AG10803 (cell line): Measurements from ENCODE around the gene CRYBB3.

ENCODE experiments used
- DNase-seq: peaks from one replicate; pipeline ENCODE4 v3.0.0; 2010; ENCODE audit warnings: low read depth
- H3K4me3 ChIP-seq: 2 replicates; pipeline ENCODE4 v1.5.1; 2011; ENCODE audit warnings: mild to moderate bottlenecking, low read length, control low read depth
- TF ChIP-seq, protein P1 (sequence below): conservative IDR thresholded peaks from 2 replicates; pipeline ENCODE4 v1.5.1; 2011; ENCODE audit warnings: mild to moderate bottlenecking, low read length, control low read depth, inconsistent platforms

Gene CRYBB3

DNA sequence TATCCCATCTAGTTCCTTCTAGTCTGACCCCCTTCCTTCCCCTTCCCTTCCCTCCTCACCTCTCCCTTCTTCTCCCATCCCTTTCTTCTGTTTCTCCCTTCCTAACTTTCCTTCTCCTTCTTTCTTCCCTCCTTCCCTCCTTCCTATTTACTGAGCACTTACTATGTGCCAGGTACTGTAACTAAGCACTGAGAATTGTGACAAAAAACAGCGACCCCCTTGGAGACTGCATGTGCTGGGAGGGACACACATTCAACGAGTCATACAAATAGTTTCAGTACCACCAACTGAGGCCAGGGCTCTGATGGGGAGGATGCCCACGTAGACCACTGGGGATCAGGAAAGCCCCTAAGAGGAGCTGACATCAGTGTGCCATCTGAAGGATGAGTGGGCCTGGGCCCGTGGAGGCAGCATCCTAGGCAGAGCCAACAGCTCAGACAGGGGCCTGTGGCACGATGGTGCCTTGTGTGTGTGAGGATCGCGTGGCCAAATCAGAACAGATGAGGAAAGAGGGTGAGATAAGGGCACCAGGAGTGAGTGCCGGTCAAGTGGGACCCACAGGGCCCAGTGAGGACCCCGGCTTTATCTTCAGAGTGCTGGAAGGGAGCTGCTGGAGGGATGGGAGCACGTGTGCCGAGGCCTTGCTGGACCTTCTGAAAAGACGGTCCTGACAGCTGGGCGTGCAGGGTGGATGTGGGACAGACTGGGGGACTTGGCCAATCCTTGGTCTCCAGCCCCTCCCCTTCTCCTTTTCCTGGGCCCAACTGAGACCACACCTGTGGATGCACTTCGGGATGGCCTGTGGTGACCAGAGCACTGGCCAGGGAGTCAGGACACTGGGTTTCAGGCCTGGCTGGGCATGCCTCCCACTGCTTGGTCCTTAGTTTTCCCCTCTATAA, 38.4 kb upstream of the CRYBB3 start:
- no peak for DNase-seq
- TF ChIP-seq, protein P1, sequence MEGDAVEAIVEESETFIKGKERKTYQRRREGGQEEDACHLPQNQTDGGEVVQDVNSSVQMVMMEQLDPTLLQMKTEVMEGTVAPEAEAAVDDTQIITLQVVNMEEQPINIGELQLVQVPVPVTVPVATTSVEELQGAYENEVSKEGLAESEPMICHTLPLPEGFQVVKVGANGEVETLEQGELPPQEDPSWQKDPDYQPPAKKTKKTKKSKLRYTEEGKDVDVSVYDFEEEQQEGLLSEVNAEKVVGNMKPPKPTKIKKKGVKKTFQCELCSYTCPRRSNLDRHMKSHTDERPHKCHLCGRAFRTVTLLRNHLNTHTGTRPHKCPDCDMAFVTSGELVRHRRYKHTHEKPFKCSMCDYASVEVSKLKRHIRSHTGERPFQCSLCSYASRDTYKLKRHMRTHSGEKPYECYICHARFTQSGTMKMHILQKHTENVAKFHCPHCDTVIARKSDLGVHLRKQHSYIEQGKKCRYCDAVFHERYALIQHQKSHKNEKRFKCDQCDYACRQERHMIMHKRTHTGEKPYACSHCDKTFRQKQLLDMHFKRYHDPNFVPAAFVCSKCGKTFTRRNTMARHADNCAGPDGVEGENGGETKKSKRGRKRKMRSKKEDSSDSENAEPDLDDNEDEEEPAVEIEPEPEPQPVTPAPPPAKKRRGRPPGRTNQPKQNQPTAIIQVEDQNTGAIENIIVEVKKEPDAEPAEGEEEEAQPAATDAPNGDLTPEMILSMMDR, result no peak
- no peak overlapping the region for H3K4me3 ChIP-seq

DNA sequence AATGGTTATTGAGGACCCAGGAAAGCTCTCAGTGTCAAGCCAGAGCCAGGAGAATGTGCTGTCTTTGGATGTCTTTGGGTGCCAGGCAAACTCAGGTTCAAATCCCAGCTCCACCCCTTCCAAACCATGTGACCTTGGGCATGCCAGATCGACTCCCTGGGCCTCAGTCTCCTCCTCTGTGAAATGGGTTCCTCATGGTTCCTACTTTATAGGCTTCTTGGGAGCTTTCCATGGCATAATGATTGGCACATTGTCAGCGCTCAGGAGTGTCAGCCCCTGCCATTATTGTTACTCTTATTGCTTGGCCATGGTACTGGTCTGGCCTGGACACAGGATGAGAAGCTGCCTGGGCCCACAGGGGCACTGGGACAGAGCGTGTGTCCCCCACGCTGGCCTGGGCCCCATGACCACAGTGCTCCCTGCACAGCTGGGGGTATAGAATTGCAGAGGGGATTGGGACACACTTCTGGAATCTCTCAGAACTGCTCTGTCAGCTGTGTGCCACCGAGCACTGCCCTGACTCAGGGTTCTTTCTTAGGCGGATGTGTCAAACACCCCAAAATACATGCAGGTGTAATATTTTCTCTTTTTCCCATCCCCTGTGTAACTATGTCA, 37.6 kb upstream of the CRYBB3 start:
- no peak for DNase-seq
- no peak overlapping the region for H3K4me3 ChIP-seq
- TF ChIP-seq, protein P1, result no peak

DNA sequence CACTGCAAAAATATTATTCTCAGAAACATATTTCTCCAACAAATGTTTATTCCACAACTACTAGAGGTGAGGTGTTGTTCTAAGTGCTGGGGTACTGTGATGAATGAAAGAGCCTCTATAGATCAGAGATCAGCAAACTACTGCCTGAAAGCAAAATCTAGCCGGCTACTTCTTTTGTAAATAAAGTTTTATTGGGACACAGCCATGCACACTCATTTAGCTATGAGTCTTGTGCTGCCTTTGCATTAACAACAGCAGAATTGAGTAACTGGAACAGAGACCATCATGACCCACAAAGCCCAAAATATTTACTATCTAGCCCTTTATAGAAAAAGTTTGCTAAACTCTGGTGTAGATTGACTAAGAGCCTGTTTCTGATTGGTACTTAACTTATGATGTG, 37.1 kb upstream of the CRYBB3 start:
- H3K4me3 ChIP-seq, result no peak overlapping the region
- no peak for DNase-seq
- TF ChIP-seq, protein P1, result no peak

DNA sequence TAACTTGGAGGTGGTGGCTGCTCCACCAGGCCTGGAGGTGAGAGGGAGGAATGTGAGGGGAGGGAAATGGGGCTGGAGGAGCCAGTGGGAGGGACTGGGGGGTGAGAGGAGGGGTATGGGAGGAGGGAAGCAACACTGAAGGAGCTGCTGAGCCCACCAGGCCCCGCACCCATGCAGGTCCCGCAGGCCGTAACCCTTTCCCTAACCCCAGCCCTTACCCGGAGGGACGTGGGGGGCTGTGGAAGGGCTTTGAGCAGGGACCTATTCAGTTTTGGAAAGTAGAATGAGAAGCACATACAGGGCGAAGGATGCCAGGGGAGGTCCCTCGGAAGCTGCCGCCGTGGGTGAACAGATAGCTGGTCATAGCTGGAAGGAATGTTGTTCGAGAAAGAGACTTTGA, 33.9 kb upstream of the CRYBB3 start:
- no peak overlapping the region for H3K4me3 ChIP-seq
- DNase-seq, result no peak
- TF ChIP-seq, protein P1, result no peak

DNA sequence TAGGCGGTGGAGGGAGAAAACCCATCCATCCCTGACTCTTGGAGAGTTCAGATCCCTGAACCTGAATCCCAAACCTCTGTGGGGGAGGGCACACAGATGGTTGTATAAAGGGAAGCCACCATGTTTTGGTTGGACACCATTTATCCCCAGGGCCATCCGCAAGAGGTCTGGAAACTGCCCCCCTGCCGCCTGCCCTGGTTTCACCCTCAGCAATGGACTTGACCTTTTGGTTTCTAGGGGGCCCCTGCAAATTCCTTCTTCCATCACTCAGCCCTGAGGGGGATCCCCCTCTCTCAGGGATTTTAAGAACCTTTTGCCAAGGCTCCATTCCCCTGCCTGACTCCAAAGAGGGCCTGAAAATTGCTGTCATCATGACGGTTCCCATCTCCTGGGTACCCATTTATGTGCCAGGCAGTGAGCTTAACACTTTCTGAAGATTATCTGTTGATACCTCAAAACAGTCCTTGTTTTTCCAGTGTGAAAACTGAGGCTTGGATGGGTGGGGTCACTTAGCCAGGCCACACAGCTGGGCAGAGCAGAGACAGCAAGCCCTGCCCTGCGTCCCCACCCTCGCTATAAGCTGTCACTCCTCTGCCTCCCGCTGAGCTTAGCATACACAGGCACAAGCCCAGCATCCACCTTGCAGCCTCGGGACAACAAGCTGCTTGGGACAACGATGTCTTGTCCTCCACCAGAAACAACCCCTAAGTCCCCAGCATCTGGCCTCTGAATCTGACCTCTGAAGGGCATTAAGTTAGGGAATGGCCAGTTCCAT, 33.2 kb upstream of the CRYBB3 start:
- TF ChIP-seq, protein P1, result no peak
- DNase-seq, result no peak
- no peak overlapping the region for H3K4me3 ChIP-seq

DNA sequence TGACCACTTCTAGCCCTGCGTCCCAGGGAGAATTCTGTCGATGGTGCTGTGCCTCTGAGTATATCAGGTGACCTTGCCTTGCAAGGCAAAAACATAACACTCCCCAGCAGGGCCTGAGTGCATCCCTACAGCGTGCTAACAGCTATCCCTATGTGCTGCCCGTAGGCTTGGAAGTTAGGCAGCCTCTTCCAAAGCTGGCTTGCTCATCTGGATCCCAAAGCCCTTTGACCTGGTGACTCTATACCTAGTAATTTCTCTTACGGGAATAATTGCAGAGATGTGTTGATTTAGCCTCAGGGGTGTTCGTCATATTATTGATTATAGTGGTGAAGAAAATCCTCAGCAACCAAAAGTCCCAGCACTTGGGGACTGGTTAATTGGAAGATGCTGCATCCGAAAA, 32.6 kb upstream of the CRYBB3 start:
- TF ChIP-seq, protein P1, result no peak
- H3K4me3 ChIP-seq, result no peak overlapping the region
- no peak for DNase-seq
